Hematopoietic multipotent progenitor cell treated with erythropoietin and hydrocortisone succinate and interleukin-3 and kit ligand, for 15 days (in vitro differentiated cells): Measurements from ENCODE around the gene CBX4.

Experiments used
- DNase-seq: peaks from one replicate; pipeline ENCODE4 v3.0.0-alpha.2; 2015; ENCODE audit warnings: low spot score

The CBX4 gene

GRCh38 chr17:79839356-79840268 is at the start of gene CBX4:
Gene CBX4 (minus strand): TSS chr17:79839440. CDS start chr17:79839251, 189 bp downstream.
- peak; percentile 90 for DNase-seq

GRCh38 chr17:79888009-79888540 is 48.8 kb upstream of the CBX4 start:
- DNase-seq, result no peak

DNA sequence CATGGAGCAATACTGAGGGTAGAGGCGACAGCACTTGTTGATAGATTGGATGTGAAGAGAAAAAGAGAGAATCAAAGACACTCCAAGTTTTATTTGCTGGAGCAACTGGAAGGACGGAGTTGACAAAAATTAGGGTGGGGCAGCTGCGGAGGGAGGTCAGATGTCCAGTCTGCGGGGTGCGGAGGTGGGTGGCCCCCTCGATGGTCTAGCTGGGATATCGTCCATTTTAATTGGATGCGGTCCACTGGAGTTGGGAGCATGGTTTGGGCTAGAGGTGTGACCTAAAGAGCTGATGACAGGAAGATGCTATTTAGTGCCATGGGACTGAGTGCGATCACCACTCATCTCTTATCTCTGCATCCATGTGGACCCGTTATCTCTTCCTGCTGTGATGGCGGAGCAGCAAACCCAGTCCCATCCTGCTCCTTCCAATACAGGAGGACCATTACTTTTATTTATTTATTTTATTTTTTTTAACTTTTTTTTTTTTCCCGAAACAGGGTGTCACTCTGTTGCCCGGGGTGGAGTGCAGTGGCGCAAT is 48.3 kb upstream of the CBX4 start:
- no peak for DNase-seq

GRCh38 chr17:79883202-79883601 is 44.0 kb upstream of the CBX4 start:
- no peak for DNase-seq

DNA sequence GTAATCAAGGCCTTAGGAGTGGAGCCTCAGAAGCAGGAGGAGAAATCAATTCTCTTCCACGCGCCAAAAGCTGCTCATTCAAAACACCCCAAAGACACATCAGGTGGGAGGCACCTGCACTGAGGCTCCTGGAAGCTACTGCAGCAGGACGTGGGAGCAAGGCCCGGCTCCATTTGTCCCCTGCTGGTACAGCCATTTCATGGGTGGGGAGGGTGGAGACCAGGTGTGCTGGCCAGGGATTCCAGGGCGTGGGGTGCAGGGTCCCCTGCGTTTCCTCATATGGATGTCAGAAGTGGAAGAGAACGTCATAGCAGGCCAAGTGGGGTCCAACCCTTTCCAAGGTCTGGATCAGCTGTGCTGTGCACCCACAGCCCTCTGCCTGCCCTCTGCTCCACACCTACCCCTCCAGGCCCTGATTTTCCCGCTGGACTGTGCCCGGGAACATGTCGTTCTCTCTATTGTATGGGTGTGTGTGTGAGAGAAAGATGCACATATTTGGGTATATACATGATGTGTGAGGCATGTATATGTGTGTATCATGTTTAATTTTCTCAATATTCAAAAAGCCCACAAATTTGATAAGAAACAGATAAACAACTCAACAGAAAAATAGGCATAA is 39.2 kb upstream of the CBX4 start:
- no peak for DNase-seq

GRCh38 chr17:79877041-79877440 is 37.8 kb upstream of the CBX4 start:
- DNase-seq, result no peak

GRCh38 chr17:79875511-79875910 is 36.3 kb upstream of the CBX4 start:
- DNase-seq, result no peak

GRCh38 chr17:79874329-79874981 is 35.2 kb upstream of the CBX4 start:
- DNase-seq, result peak; percentile 52

DNA sequence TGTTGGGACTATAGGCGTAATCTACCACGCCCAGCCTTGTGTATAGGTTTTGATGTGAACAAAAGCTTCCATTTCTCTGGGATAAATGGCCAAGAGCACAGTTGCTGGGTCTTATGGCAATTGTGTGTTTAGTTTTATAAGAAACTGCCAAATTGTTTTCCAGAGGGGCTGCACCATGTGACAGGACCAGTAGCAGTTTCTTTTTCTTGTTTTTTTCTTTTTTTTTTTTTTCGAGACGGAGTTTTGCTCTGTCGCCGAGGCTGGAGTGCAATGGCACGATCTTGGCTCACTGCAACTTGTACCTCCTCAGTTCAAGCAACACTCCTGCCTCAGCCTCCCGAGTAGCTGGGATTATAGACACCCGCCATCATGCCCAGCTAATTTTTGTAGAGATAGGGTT is 34.3 kb upstream of the CBX4 start:
- DNase-seq, result no peak

DNA sequence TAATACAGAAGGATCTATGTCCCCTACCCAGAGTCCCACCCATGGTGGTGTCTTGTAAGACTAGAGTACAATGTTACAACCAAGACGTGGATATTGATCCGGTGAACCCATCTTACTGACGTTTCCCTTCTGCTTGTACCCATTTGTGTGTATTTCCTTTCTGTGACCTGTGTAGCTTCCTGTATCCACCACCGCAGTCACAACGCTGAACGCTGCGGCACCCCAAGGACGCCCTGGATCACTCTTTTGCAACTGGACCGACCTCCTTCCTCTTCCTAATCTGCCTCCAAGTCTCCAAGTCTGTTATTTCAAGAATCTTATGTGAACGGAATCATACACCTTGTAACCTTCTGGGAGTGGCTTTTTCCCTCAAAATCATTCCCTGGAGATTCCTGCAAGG is 33.5 kb upstream of the CBX4 start:
- DNase-seq, result no peak

GRCh38 chr17:79871131-79871530 is 31.9 kb upstream of the CBX4 start:
- DNase-seq, result no peak

DNA sequence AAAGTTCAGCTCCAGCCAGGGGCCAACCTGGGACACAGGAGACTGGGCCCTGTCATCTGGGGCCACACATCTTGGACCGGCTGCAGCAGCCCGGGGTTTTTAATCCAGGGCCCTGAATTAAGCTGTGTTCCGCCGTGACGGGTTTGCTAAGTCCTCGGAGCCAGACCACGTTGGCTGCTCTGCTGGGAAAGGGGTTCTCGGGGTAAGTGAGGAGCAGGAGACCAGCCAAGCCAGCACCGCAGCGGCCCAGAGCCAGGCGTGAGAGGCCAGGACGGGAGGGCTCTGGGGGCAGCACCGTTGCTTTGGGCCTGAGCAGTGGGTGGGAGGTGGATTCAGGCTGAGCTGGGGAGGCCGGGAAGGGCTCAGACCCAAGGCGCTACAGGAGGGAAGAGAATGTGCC is 31.3 kb upstream of the CBX4 start:
- no peak for DNase-seq

- DNase-seq, result no peak
Measured at GRCh38 chr17:79866791-79867518, 27.7 kb upstream of the CBX4 start.

DNA sequence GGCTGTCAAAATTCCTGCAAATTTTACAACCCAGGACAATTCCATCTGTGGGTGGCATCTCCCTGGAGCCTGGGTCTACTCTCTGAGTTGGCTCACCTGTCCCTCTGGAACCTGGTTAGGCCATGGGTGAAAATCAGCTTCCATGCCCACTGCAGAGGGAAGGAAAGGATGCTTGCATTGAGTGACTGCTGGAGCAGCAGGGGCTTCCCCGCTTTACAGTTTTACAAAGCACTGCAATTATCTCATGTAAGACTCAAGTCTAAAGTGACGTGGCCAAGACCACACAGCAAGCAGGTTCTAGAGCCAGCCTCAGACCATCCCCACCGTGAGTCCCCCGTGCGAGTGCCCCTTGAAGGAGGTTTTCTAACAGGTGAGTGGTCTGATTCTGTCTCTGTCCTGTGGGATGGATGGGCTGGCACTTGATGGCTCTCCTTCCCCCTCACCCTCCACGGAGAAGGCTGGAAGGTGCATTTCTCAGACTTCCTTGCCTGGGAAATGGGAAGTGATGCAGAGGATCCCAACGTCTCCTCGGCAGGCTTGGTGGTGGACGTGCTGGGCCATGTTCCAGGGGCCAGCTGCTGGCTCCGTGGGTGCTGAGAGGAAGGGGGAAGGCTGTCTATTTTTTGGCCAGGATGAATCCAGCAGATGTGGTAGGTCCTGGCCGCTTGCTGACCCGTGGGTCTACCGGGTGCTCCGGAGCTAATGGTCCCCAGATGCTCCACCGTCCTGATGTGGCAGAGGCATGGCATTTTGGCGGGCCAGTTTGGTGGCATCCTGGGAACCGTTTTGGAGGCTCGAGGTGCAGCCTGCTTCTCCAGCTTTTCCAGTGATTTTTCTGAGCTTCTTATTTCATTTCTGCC is 26.3 kb upstream of the CBX4 start:
- DNase-seq, result no peak

- DNase-seq, result no peak
Measured at GRCh38 chr17:79864617-79865250, 25.5 kb upstream of the CBX4 start.

DNA sequence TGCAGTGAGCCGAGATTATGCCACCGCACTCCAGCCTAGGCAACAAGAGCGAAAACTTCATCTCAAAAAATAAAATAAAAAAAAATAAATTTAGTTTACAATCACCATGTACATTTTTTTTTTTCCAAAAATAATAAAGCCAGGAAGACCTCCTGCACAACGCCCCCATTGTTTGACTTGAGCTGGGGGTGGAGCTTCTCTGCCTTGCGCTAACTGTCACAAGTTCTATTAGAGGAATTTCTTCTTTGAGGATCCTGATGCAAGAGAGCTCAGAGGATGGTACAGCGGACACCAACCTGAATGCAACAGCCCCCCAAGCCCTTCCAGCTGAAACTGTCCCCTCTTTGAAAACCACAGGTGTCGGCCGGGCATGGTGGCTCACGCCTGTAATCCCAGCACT is 24.9 kb upstream of the CBX4 start:
- DNase-seq, result no peak

GRCh38 chr17:79862771-79863440 is 23.7 kb upstream of the CBX4 start:
- DNase-seq, result no peak

GRCh38 chr17:79862238-79862637 is 23.0 kb upstream of the CBX4 start:
- DNase-seq, result no peak

DNA sequence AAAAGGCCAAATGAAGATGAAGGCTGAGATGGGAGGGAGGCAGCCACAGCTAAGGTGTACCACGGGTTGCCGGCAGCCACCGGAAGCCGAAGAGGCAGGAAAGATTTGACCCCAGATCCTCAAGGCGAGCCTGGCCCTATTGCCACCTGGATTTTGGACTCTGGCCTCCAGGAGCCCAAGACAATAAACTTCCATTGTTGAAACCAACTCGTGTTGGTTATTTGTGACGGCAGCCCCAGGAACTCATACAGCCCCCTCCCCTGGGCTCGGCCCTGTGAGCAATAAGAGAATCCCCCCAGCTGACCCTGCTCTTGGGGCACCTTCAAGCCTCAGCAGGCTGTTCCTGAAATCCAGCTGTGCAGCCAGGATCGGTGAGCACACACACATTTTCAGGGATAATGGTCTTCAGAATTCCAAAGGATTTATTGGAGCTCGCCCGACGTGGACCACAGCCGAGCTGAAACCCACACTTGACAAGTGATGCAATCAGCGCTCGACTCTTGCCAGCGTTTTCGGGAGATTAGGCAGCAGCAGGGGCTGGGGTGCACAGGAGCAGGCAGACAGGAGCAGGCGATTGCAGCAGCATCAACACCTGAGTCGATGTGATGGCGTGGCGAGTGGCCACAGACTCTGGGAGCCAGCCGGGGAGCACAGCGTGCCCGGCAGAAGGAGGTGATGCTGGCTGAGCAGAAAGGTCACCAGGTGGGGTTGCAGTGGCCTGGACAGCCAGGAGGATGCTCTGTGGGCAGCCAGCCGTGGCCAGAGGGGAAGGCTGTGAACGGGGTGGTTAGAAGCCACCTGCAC is 22.4 kb upstream of the CBX4 start:
- no peak for DNase-seq
